ENCODE measurements around the gene HDX.
"Not testable (repeated sequence)": the region's sequence is repeated elsewhere in the genome, so short reads cannot be mapped to it uniquely, and the experiment has no call there.

Gene HDX, protein sequence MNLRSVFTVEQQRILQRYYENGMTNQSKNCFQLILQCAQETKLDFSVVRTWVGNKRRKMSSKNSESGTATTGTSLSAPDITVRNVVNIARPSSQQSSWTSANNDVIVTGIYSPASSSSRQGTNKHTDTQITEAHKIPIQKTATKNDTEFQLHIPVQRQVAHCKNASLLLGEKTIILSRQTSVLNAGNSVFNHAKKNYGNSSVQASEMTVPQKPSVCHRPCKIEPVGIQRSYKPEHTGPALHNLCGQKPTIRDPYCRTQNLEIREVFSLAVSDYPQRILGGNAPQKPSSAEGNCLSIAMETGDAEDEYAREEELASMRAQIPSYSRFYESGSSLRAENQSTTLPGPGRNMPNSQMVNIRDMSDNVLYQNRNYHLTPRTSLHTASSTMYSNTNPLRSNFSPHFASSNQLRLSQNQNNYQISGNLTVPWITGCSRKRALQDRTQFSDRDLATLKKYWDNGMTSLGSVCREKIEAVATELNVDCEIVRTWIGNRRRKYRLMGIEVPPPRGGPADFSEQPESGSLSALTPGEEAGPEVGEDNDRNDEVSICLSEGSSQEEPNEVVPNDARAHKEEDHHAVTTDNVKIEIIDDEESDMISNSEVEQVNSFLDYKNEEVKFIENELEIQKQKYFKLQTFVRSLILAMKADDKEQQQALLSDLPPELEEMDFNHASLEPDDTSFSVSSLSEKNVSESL

DNA sequence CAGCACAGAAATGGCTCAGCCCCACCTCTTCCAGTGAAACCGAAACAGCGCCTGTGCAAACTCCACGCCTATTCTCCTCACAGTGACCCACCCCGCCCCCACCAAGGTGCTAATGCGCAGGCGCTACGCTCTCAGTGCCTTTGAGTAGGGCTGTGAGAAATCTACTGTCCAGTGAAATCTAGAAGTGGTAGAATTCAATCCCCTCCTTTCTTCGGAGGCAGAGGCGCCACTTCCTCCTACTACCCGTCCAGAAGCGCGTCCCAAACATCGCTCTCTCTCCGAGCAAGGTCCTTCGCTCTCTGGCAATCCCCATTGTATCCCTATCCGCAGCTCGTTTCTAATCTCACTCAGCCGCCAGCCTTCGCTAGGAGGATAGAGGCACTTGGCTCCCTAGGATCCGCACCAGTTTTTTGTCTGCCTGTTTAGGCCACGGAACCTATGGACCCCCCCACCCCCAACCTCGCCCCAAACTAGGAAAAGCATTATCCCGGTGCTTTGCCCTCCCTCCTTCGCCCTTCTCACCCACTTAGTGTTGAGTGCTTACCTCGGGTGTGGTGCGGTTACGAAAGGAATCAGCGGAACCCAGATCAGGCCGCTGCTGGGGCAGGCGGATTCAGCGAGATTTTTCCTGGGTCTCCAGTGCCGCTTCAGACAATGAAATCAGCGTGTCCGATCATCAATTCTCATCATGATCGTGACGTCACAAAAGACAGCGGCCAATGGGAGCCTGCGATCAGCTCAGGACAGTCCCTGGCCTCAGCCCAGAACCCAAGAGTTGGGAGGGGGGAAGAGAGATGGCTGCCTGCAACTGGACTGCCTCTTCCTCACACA lies at the start of gene HDX:
HDX (minus strand) TSS at position 656 of the 831 bp plus-strand sequence. CDS start 27,056 bp downstream, outside the sequence.
- peak; percentile 98 for ATAC-seq
- TF ChIP-seq RARB (CRISPR knock-in tag; IDR thresholded peaks at IDR 0.05) (no peak), ISL1 (CRISPR knock-in tag; IDR thresholded peaks at IDR 0.05) (no peak), ZNF70 (CRISPR knock-in tag; IDR thresholded peaks at IDR 0.05) (0 out of 2 replicates have a peak, but pooled peaks have one; percentile 31)
- TF ChIP-seq, protein P1, sequence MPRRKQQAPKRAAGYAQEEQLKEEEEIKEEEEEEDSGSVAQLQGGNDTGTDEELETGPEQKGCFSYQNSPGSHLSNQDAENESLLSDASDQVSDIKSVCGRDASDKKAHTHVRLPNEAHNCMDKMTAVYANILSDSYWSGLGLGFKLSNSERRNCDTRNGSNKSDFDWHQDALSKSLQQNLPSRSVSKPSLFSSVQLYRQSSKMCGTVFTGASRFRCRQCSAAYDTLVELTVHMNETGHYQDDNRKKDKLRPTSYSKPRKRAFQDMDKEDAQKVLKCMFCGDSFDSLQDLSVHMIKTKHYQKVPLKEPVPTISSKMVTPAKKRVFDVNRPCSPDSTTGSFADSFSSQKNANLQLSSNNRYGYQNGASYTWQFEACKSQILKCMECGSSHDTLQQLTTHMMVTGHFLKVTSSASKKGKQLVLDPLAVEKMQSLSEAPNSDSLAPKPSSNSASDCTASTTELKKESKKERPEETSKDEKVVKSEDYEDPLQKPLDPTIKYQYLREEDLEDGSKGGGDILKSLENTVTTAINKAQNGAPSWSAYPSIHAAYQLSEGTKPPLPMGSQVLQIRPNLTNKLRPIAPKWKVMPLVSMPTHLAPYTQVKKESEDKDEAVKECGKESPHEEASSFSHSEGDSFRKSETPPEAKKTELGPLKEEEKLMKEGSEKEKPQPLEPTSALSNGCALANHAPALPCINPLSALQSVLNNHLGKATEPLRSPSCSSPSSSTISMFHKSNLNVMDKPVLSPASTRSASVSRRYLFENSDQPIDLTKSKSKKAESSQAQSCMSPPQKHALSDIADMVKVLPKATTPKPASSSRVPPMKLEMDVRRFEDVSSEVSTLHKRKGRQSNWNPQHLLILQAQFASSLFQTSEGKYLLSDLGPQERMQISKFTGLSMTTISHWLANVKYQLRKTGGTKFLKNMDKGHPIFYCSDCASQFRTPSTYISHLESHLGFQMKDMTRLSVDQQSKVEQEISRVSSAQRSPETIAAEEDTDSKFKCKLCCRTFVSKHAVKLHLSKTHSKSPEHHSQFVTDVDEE (CRISPR knock-in tag; IDR thresholded peaks at IDR 0.05) = no peak

DNA sequence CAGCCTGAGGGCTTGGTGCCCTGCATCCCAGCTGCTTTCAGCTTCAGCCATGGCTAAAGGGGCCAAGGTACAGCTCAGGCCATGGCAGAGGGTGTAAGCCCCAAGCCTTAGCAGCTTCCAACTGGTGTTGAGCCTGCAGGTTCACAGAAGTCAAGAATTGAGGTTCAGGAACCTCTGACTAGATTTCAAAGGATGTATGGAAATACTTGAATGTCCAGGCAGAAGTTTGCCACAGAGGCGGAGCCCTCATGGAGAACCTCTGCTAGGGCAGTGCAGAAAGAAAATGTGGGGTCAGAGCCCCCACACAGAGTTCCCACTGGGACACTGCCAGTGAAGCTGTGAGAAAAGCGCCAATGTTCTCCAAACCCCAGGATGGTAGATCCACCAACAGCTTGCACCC lies 39.1 kb upstream of the HDX start:
- not testable (repeated sequence) for ATAC-seq

DNA sequence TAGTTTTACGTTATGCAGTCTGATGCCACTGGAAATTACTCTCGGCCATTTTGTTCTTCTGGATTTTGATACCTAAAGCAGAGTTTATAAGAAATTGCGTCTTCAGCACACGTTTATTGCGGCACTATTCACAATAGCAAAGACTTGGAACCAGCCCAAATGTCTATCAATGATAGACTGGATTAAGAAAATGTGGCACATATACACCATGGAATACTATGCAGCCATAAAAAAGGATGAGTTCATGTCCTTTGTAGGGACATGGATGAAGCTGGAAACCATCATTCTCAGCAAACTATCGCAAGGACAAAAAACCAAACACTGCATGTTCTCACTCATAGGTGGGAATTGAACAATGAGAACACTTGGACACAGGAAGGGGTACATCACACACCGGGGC lies 35.4 kb upstream of the HDX start:
- ATAC-seq = not testable (repeated sequence)

DNA sequence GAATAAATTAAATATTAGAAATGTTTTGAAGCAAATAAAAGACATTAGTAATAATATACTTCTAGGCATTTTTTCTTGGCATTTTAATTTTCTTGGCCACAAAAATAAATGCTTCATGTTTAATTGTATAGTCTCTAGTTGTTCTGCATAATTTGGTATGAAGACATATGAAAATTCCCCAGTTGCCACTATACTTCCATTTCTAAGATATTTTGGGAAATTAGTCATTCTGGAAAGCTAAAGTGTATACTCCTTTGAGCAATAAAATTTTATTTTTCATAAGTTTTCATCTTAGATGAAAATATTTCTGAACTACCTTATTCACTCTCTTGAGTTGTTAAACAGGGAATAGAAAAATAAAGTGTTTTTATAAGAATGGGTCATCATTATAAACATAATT lies 13.8 kb downstream of the HDX start:
- TF ChIP-seq ISL1 (CRISPR knock-in tag; IDR thresholded peaks at IDR 0.05) = no peak
- no peak for TF ChIP-seq TCF4 (CRISPR knock-in tag; IDR thresholded peaks at IDR 0.05; ENCODE audit: borderline replicate concordance)
- no peak for TF ChIP-seq BACH2 (CRISPR knock-in tag; IDR thresholded peaks at IDR 0.05; ENCODE audit: borderline replicate concordance)
- no peak for TF ChIP-seq ARNTL (CRISPR knock-in tag; IDR thresholded peaks at IDR 0.05; ENCODE audit: borderline replicate concordance, low read depth)
- TF ChIP-seq GLIS3 (CRISPR knock-in tag; IDR thresholded peaks at IDR 0.05) = no peak
- no peak for TF ChIP-seq SNAI2 (CRISPR knock-in tag; IDR thresholded peaks at IDR 0.05)
- no peak for TF ChIP-seq RARB (CRISPR knock-in tag; IDR thresholded peaks at IDR 0.05)
- TF ChIP-seq, protein P2, sequence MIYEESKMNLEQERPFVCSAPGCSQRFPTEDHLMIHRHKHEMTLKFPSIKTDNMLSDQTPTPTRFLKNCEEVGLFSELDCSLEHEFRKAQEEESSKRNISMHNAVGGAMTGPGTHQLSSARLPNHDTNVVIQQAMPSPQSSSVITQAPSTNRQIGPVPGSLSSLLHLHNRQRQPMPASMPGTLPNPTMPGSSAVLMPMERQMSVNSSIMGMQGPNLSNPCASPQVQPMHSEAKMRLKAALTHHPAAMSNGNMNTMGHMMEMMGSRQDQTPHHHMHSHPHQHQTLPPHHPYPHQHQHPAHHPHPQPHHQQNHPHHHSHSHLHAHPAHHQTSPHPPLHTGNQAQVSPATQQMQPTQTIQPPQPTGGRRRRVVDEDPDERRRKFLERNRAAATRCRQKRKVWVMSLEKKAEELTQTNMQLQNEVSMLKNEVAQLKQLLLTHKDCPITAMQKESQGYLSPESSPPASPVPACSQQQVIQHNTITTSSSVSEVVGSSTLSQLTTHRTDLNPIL (CRISPR knock-in tag; IDR thresholded peaks at IDR 0.05; ENCODE audit: low read depth) = no peak
- no peak for TF ChIP-seq ZNF70 (CRISPR knock-in tag; IDR thresholded peaks at IDR 0.05)
- no peak for TF ChIP-seq ZFP30 (CRISPR knock-in tag; IDR thresholded peaks at IDR 0.05)
- no peak for TF ChIP-seq ZNF565 (CRISPR knock-in tag; conservative IDR thresholded peaks at IDR 0.05; ENCODE audit: low read depth)
- no peak for TF ChIP-seq PPARA (CRISPR knock-in tag; IDR thresholded peaks at IDR 0.05; ENCODE audit: borderline replicate concordance)
- TF ChIP-seq, protein P3, sequence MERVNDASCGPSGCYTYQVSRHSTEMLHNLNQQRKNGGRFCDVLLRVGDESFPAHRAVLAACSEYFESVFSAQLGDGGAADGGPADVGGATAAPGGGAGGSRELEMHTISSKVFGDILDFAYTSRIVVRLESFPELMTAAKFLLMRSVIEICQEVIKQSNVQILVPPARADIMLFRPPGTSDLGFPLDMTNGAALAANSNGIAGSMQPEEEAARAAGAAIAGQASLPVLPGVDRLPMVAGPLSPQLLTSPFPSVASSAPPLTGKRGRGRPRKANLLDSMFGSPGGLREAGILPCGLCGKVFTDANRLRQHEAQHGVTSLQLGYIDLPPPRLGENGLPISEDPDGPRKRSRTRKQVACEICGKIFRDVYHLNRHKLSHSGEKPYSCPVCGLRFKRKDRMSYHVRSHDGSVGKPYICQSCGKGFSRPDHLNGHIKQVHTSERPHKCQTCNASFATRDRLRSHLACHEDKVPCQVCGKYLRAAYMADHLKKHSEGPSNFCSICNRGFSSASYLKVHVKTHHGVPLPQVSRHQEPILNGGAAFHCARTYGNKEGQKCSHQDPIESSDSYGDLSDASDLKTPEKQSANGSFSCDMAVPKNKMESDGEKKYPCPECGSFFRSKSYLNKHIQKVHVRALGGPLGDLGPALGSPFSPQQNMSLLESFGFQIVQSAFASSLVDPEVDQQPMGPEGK (CRISPR knock-in tag; IDR thresholded peaks at IDR 0.05; ENCODE audit: borderline replicate concordance) = no peak
- TF ChIP-seq ZNF8 (CRISPR knock-in tag; IDR thresholded peaks at IDR 0.05) = no peak
- no peak for TF ChIP-seq ZFP3 (CRISPR knock-in tag; IDR thresholded peaks at IDR 0.05)
- TF ChIP-seq ZC3H10 (CRISPR knock-in tag; IDR thresholded peaks at IDR 0.05) = no peak
- no peak for ATAC-seq
